HepG2 (cell line): ENCODE results near the gene CYP2U1. TPM values are rescaled to one million over a fixed set of nuclear protein-coding genes. Genes with fewer than 3 reads are reported as not detected.

Source experiments
- HES4 ChIP-seq: sonication (generic); formaldehyde crosslinking; IDR thresholded peaks from 2 replicates; pipeline ENCODE4 v1.9.0; 2021; ENCODE audit warnings: mild to moderate bottlenecking, missing genetic modification reagents, borderline replicate concordance
- MIER3 ChIP-seq: IDR thresholded peaks from 2 replicates; pipeline ENCODE4 v1.6.1; 2016; ENCODE audit warnings: missing compliant biosample characterization, borderline replicate concordance
- SMARCC2 ChIP-seq: fragments of 450-650 bp; IDR thresholded peaks from 2 replicates; pipeline ENCODE4 v1.6.1; 2017; ENCODE audit warnings: antibody characterized with exemption, mild to moderate bottlenecking
- THAP7 ChIP-seq: sonication (generic); formaldehyde crosslinking; IDR thresholded peaks from 2 replicates; pipeline ENCODE4 v1.8.1; 2023; ENCODE audit warnings: mild to moderate bottlenecking, missing genetic modification reagents
- polyA plus RNA-seq, 8 experiments: library from polyadenylated mRNA; depleted of rRNA in 3 of 8; stranded (reverse) in 7 of 8; unstranded in 1 of 8; fragments of >200 nt; fragmentation: Illumina TruSeq in 4 of 8; extraction: Trizol in 4 of 8; gene quantifications; 2 replicates each; pipeline versions ENCODE4 v1.2.1 to v1.2.3, GENCODE V29; 2011 to 2016; ENCODE audit warnings: low read depth in 4 of 8, missing spikeins in 1 of 8, mixed read lengths in 1 of 8; ENCODE audit not compliant: insufficient read depth in 1 of 8
- total RNA-seq, 5 experiments: library from RNA; depleted of rRNA; stranded (reverse); fragments of >200 nt; fragmentation: Illumina TruSeq; extraction: Trizol; gene quantifications; 2 replicates each; pipeline ENCODE4 v1.2.3, GENCODE V29; 2016; ENCODE audit warnings: low read depth in 1 of 5
- TF ChIP-seq, protein P1 (sequence below): sonication (generic); formaldehyde crosslinking; IDR thresholded peaks from 2 replicates; pipeline ENCODE4 v1.4.0; 2020; ENCODE audit warnings: mild to moderate bottlenecking, missing genetic modification reagents
- TF ChIP-seq, protein P2 (sequence below): sonication (generic); formaldehyde crosslinking; IDR thresholded peaks from 2 replicates; pipeline ENCODE4 v1.5.1; 2020; ENCODE audit warnings: mild to moderate bottlenecking, missing genetic modification reagents, borderline replicate concordance
- TF ChIP-seq, protein P3 (sequence below), 2 experiments: fragments of 450-650 bp in 1 of 2; sonication (generic) in 1 of 2; formaldehyde crosslinking; IDR thresholded peaks; 2 replicates each; pipeline versions ENCODE4 v1.5.0 to v1.8.0; 2020 to 2022; ENCODE audit warnings: mild to moderate bottlenecking in 1 of 2, missing genetic modification reagents in 1 of 2
- TF ChIP-seq, protein P4 (sequence below): sonication (generic); formaldehyde crosslinking; IDR thresholded peaks from 2 replicates; pipeline ENCODE4 v1.4.0; 2020; ENCODE audit warnings: mild to moderate bottlenecking, missing genetic modification reagents

Gene CYP2U1
- total and polyA plus RNA-seq, 2 of the 13 experiments (the other 11 are each of a cell fraction or from before 2014, with no cell fraction given), result 1.4 to 3.4 TPM

DNA sequence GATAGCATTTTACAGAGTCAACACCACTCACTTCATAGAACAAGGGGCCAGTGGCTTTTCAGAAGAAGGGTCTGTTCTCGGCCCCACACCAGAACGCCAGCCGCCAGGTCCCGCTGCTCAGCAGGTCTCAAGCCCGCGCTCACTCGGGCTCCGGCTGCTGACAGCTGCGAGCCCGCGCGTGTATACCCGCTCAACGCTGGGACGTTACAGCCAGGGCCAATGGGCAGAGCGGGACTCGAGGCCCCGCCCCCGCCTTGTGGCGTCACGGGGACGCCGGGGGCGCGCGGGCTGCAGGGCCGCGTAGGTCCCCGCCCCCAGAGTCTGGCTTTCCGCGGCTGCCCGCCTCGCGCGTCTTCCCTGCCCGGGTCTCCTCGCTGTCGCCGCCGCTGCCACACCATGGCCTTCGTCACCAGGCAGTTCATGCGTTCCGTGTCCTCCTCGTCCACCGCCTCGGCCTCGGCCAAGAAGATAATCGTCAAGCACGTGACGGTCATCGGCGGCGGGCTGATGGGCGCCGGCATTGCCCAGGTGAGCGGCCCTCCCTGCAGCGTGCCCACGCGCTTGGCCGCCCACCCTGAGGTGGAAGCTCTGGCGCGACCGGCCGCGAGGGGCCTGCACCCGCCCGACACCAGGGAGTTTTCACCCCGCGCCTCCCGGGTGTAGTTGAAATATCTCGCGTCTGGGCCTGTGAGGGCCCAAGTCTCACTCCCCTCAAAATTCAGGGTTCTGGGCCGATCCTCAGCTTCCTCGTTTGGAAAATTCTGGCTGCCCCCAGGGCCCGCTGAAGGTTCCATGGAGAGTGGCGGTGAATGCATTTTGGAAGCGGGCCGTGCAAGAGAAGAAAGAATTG lies 58.4 kb downstream of the CYP2U1 start, which contains the start of gene HADH (continued):
- TF ChIP-seq, protein P1, sequence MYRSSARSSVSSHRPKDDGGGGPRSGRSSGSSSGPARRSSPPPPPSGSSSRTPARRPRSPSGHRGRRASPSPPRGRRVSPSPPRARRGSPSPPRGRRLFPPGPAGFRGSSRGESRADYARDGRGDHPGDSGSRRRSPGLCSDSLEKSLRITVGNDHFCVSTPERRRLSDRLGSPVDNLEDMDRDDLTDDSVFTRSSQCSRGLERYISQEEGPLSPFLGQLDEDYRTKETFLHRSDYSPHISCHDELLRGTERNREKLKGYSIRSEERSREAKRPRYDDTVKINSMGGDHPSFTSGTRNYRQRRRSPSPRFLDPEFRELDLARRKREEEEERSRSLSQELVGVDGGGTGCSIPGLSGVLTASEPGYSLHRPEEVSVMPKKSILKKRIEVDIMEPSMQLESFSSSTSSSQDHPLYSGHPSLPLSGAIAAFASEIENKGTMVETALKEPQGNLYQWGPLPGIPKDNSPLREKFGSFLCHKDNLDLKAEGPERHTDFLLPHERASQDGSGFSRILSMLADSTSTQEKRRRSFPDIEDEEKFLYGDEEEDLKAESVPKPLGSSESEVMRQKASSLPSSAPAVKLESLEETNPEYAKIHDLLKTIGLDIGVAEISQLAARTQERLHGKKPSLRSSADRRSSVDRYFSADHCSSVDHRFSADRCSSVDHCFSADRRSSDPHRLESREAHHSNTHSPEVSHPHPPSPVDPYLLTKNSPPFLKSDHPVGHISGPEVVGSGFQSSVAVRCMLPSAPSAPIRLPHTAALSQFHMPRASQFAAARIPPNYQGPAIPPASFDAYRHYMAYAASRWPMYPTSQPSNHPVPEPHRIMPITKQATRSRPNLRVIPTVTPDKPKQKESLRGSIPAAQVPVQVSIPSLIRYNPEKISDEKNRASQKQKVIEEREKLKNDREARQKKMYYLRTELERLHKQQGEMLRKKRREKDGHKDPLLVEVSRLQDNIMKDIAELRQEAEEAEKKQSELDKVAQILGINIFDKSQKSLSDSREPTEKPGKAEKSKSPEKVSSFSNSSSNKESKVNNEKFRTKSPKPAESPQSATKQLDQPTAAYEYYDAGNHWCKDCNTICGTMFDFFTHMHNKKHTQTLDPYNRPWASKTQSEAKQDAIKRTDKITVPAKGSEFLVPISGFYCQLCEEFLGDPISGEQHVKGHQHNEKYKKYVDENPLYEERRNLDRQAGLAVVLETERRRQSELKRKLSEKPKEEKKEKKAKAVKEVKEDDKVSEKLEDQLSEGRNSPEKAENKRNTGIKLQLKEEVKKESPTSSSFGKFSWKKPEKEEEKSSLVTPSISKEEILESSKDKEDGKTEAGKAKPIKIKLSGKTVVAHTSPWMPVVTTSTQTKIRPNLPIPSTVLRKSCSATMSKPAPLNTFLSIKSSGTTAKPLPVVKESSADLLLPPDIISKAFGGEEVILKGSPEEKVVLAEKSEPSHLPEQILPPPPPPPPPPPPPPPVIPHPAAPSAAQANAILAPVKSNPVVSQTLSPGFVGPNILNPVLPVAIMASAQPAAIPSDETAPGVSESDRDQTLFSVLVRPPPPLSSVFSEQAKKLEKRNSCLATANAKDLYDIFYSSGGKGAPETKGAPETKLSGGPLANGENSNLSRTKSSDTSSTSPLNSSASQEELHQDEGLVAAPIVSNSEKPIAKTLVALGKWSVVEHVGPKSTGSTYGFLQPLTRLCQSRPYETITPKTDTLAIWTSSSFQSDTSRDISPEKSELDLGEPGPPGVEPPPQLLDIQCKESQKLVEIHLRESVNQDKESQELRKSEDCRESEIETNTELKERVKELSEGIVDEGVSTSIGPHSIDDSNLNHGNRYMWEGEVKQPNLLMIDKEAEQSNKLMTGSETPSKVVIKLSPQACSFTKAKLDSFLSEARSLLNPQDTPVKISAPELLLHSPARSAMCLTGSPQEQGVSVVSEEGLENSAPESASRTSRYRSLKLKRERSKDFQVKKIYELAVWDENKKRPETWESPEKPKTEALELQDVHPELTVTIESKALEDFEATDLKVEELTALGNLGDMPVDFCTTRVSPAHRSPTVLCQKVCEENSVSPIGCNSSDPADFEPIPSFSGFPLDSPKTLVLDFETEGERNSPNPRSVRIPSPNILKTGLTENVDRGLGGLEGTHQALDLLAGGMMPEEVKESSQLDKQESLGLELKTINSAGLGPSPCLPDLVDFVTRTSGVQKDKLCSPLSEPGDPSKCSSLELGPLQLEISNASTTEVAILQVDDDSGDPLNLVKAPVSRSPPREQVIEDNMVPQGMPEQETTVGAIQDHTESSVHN, result no peak
- TF ChIP-seq, protein P2, sequence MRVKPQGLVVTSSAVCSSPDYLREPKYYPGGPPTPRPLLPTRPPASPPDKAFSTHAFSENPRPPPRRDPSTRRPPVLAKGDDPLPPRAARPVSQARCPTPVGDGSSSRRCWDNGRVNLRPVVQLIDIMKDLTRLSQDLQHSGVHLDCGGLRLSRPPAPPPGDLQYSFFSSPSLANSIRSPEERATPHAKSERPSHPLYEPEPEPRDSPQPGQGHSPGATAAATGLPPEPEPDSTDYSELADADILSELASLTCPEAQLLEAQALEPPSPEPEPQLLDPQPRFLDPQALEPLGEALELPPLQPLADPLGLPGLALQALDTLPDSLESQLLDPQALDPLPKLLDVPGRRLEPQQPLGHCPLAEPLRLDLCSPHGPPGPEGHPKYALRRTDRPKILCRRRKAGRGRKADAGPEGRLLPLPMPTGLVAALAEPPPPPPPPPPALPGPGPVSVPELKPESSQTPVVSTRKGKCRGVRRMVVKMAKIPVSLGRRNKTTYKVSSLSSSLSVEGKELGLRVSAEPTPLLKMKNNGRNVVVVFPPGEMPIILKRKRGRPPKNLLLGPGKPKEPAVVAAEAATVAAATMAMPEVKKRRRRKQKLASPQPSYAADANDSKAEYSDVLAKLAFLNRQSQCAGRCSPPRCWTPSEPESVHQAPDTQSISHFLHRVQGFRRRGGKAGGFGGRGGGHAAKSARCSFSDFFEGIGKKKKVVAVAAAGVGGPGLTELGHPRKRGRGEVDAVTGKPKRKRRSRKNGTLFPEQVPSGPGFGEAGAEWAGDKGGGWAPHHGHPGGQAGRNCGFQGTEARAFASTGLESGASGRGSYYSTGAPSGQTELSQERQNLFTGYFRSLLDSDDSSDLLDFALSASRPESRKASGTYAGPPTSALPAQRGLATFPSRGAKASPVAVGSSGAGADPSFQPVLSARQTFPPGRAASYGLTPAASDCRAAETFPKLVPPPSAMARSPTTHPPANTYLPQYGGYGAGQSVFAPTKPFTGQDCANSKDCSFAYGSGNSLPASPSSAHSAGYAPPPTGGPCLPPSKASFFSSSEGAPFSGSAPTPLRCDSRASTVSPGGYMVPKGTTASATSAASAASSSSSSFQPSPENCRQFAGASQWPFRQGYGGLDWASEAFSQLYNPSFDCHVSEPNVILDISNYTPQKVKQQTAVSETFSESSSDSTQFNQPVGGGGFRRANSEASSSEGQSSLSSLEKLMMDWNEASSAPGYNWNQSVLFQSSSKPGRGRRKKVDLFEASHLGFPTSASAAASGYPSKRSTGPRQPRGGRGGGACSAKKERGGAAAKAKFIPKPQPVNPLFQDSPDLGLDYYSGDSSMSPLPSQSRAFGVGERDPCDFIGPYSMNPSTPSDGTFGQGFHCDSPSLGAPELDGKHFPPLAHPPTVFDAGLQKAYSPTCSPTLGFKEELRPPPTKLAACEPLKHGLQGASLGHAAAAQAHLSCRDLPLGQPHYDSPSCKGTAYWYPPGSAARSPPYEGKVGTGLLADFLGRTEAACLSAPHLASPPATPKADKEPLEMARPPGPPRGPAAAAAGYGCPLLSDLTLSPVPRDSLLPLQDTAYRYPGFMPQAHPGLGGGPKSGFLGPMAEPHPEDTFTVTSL (CRISPR knock-in tag), result no peak
- TF ChIP-seq, protein P3, sequence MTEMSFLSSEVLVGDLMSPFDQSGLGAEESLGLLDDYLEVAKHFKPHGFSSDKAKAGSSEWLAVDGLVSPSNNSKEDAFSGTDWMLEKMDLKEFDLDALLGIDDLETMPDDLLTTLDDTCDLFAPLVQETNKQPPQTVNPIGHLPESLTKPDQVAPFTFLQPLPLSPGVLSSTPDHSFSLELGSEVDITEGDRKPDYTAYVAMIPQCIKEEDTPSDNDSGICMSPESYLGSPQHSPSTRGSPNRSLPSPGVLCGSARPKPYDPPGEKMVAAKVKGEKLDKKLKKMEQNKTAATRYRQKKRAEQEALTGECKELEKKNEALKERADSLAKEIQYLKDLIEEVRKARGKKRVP (CRISPR knock-in tag; IDR thresholded peaks at IDR 0.05), result peak in 1 of 2 experiments; percentile 55; a peak in 2 of 4 replicates
- no peak for TF ChIP-seq MIER3 (CRISPR knock-in tag)
- TF ChIP-seq SMARCC2, result no peak
- no peak for TF ChIP-seq THAP7 (CRISPR knock-in tag)
- TF ChIP-seq HES4 (CRISPR knock-in tag), result peak; percentile 96
- TF ChIP-seq, protein P4, sequence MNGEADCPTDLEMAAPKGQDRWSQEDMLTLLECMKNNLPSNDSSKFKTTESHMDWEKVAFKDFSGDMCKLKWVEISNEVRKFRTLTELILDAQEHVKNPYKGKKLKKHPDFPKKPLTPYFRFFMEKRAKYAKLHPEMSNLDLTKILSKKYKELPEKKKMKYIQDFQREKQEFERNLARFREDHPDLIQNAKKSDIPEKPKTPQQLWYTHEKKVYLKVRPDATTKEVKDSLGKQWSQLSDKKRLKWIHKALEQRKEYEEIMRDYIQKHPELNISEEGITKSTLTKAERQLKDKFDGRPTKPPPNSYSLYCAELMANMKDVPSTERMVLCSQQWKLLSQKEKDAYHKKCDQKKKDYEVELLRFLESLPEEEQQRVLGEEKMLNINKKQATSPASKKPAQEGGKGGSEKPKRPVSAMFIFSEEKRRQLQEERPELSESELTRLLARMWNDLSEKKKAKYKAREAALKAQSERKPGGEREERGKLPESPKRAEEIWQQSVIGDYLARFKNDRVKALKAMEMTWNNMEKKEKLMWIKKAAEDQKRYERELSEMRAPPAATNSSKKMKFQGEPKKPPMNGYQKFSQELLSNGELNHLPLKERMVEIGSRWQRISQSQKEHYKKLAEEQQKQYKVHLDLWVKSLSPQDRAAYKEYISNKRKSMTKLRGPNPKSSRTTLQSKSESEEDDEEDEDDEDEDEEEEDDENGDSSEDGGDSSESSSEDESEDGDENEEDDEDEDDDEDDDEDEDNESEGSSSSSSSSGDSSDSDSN (CRISPR knock-in tag), result peak; percentile 85; the same call in 1 of the 2 replicates
